Forelimb muscle (tissue), 1 donor: ENCODE results near the gene ERLIN1. TPM values are rescaled to one million over a fixed set of nuclear protein-coding genes. Genes with fewer than 3 reads are reported as not detected.

ENCODE experiments used
- polyA plus RNA-seq: library from polyadenylated mRNA; unstranded; fragments of 120-200 nt; gene quantifications from one replicate; pipeline ENCODE4 v1.2.1, GENCODE V29; 2013; ENCODE audit not compliant: insufficient read length

ERLIN1 gene
- polyA plus RNA-seq, 1 donor, result 27.2 TPM

Other genes with a start within 250 kb of the ERLIN1 start
- gene DNMBP, start 176.1 kb downstream of the ERLIN1 start, polyA plus RNA-seq, result 15.3 TPM
- gene CPN1, start 104.2 kb downstream of the ERLIN1 start, polyA plus RNA-seq, result not detected
- 15.8 TPM for gene CHUK, start 43.6 kb upstream of the ERLIN1 start, polyA plus RNA-seq
- 21.6 TPM for gene CWF19L1, start 81.6 kb upstream of the ERLIN1 start, polyA plus RNA-seq
- 25.4 TPM for gene BLOC1S2, start 100.7 kb upstream of the ERLIN1 start, polyA plus RNA-seq
- gene PKD2L1, start 144.2 kb upstream of the ERLIN1 start, polyA plus RNA-seq, result not detected
- 15.7 TPM for gene SCD, start 161.2 kb upstream of the ERLIN1 start, polyA plus RNA-seq